Ammon's horn (tissue), 1 donor: ENCODE results near the gene H3-3A.

Experiments
- DNase-seq: peaks from one replicate; pipeline ENCODE4 v3.0.0-alpha.2; 2016; ENCODE audit warnings: low spot score

The H3-3A gene

GRCh38 chr1:226111883-226112261 is 49.4 kb downstream of the H3-3A start:
- no peak for DNase-seq

GRCh38 chr1:226112626-226113025 is 50.1 kb downstream of the H3-3A start:
- no peak for DNase-seq

- DNase-seq: no peak
These were observed 54.2 kb downstream of the H3-3A start for GRCh38 chr1:226116673-226117072.

- no peak for DNase-seq
These were observed 54.8 kb downstream of the H3-3A start for GRCh38 chr1:226117330-226117729.

GRCh38 chr1:226118357-226118756 is 55.8 kb downstream of the H3-3A start:
- no peak for DNase-seq

- DNase-seq: no peak
These were observed 56.7 kb downstream of the H3-3A start for GRCh38 chr1:226119169-226119568.

- no peak for DNase-seq
These were observed 57.9 kb downstream of the H3-3A start for GRCh38 chr1:226120398-226120797.

- DNase-seq: no peak
These were observed 58.6 kb downstream of the H3-3A start for GRCh38 chr1:226121049-226121586.
